SW 1271 (cell line): ENCODE results near the gene OSBPL1A.

Source experiments
- DNase-seq, 2 experiments: peaks; one replicate each; lab custom pipeline; 2025; lab: John Stamatoyannopoulos, UW

OSBPL1A gene

GRCh38 chr18:24397694-24398368, at the start of gene OSBPL1A:
Gene OSBPL1A, minus strand, starts transcription at chr18:24397824. Its CDS starts 20,291 bp downstream, at chr18:24377533.
- peak; percentile 81 to 90 for DNase-seq

GRCh38 chr18:24446953-24447538, 49.4 kb upstream of the OSBPL1A start:
- DNase-seq: peak in 1 of 2 experiments; percentile 16

GRCh38 chr18:24446453-24446852, 48.8 kb upstream of the OSBPL1A start:
- no peak for DNase-seq

GRCh38 chr18:24443870-24444269, 46.2 kb upstream of the OSBPL1A start:
- DNase-seq: no peak

- no peak for DNase-seq
Observed at GRCh38 chr18:24436939-24437338, 39.3 kb upstream of the OSBPL1A start.

GRCh38 chr18:24432618-24433017, 35.0 kb upstream of the OSBPL1A start:
- no peak for DNase-seq

GRCh38 chr18:24429188-24429587, 31.6 kb upstream of the OSBPL1A start:
- no peak for DNase-seq

- DNase-seq: no peak
Observed at GRCh38 chr18:24428709-24429108, 31.1 kb upstream of the OSBPL1A start.

- DNase-seq: peak in 1 of 2 experiments; percentile 26
Observed at GRCh38 chr18:24427484-24427883, 29.9 kb upstream of the OSBPL1A start.

GRCh38 chr18:24426398-24427294, 29.0 kb upstream of the OSBPL1A start, which contains the start of gene IMPACT:
Gene IMPACT, plus strand, starts transcription at chr18:24426670. Its CDS starts 87 bp downstream, at chr18:24426757.
- peak; percentile 60 to 83 for DNase-seq

- no peak for DNase-seq
Observed at GRCh38 chr18:24426073-24426397, 28.4 kb upstream of the OSBPL1A start.

- no peak for DNase-seq
Observed at GRCh38 chr18:24421831-24422230, 24.2 kb upstream of the OSBPL1A start.

GRCh38 chr18:24420551-24420950, 22.9 kb upstream of the OSBPL1A start:
- no peak for DNase-seq

- no peak for DNase-seq
Observed at GRCh38 chr18:24417480-24417879, 19.9 kb upstream of the OSBPL1A start.

- no peak for DNase-seq
Observed at GRCh38 chr18:24414349-24415003, 16.9 kb upstream of the OSBPL1A start.

- DNase-seq: peak in 1 of 2 experiments; percentile 5
Observed at GRCh38 chr18:24413148-24413547, 15.5 kb upstream of the OSBPL1A start.

- no peak for DNase-seq
Observed at GRCh38 chr18:24408496-24408895, 10.9 kb upstream of the OSBPL1A start.

GRCh38 chr18:24404591-24404990, 7.0 kb upstream of the OSBPL1A start:
- DNase-seq: no peak

- DNase-seq: no peak
Observed at GRCh38 chr18:24403076-24403475, 5.5 kb upstream of the OSBPL1A start.

- DNase-seq: no peak
Observed at GRCh38 chr18:24402209-24402785, 4.7 kb upstream of the OSBPL1A start.

- DNase-seq: no peak
Observed at GRCh38 chr18:24400587-24400986, 3.0 kb upstream of the OSBPL1A start.

- DNase-seq: no peak
Observed at GRCh38 chr18:24398540-24398939, 916 bp upstream of the OSBPL1A start.
